GM18507 (cell line): ENCODE results near the gene ITPK1.

Source experiments
- DNase-seq: peaks from one replicate; pipeline ENCODE4 v3.0.0; 2011; ENCODE audit warnings: low read depth; ENCODE audit not compliant: insufficient read length; ENCODE audit errors: extremely low spot score
- FAIRE-seq: peaks from 2 replicates; lab custom pipeline; 2011; peaks lifted over from hg19 to GRCh38; lab: Jason Lieb, UNC

Gene ITPK1

DNA sequence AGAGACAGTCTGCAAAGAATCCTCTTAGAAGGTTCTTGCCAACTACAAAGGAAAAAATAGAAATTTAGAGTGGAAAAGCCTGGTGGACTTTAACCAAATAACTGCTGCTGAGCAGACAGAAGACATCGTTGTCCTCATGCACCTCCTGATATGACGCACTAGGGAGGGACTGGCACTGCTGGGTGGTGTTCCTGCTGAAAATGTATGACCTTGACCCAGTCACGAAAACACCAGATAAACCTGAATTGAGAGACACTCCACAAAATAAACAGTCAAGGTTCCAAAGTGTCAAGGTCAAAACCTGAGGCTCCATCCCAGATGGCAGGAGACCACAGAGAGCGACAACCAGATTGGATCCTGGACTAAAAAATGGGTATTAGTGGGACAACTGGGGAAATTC, 130.8 kb downstream of the ITPK1 start:
- FAIRE-seq, result no peak

DNA sequence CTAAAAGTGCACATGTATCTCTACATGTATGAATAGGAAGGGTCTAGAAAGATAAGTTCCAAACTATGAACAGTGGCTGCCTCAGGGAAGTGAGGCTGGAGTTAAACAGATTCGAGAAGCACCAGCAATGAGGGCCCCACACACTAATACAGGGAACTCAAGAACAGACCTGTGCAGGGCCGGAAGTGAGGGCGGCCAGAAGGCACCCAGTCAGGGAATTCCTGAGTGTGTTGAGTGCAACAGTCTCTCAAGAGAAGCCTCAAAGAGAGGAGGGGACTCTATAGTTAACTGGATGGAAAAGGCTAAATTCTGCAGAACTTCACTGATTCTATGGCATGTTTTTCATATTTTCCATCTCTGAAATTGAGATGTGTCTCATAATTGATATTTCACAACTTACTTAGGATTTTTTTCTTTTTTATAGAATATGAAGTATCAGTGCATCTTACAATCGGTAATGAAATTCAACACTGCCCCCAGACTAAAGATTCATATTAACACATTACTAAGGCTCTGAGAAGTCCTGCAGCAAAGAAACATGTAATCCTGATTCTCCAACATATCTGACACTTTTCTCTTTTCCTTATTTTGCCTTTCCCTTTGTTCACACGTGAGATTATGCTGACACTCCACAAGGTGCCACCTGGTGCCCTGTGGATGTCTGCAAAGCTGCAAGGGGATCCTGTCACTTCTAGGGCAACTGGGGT, 131.5 kb downstream of the ITPK1 start:
- DNase-seq, result no peak
- FAIRE-seq, result no peak

More for the DNA sequence above, 130.8 kb downstream of the ITPK1 start:
- no peak for DNase-seq

DNA sequence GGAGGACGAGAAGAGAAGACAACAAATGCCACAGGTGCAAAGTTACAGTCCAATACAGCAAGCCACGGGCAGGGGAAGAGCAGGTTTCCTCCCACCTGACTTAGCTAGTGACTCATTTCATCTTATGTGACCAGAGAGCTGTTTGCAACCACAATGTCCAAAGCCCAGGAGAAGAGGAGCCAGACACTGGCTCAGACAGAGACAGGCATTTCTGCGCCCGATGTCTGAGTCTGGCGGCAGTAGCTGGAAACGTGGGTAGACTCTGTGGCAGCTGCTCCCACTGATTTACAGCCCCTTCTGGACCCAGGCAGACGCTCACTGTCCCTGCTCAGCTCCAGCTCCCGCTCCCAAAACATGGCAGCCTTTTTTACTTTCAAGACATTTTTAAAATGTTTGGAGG, 132.8 kb downstream of the ITPK1 start:
- FAIRE-seq, result no peak
- DNase-seq, result no peak

- no peak for FAIRE-seq
- no peak for DNase-seq
Measured at GRCh38 chr14:92981726-92982125, 134.0 kb downstream of the ITPK1 start.

DNA sequence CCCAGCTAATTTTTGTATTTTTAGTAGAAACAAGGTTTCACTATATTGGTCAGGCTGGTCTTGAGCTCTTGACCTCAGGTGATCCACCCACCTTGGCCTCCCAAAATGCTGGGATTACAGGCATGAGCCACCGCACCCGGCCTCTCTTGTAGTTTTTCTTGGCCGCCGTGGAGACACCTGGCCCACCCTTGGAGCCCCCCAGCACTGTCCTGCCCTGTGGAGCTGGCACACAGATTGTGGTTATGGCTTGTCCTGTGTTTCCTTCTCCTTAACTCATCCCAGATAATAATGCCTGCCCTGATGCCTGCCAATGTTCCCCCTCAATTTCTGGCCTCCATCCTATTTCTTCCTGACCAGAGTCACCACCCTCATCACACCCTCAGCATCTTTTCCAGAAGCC, 134.9 kb downstream of the ITPK1 start:
- DNase-seq (no peak), FAIRE-seq (no peak)

DNA sequence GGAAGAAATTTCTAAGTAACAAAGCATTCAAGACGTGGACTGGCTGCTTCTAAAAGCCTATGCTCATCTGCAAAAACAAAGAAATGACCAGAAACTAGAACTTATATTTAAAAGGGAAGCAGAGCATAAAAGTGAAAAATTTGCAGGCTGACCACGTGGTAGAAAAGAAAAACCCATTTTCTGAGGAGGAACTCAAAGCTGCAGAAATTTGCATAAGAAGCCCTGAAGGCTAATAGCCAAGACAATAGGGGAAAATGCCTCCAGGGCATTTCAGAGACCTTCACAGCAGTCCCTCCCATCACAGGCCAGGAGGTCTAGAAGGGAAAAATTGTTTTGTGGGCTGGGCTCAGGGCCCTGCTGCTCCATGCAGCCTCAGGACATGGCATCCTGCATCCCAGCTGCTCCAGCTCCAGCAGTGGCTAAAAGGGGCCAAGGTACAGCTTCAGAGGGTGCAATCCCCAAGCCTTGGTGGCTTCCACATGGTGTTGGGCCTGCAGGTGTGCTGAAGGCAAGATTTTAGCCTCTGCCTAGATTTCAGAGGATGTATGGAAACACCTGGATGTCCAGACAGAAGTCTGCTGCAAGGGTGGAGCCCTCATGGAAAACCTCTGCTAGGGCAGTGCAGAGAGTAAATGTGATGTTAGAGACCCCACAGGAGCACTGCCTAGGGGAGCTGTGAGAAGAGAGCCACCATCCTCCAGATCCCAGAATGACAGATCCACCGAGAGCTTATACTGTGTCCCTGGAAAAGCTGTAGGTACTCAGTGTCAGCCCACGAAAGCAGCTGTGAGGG, 137.3 kb downstream of the ITPK1 start:
- no peak for DNase-seq
- FAIRE-seq, result no peak

DNA sequence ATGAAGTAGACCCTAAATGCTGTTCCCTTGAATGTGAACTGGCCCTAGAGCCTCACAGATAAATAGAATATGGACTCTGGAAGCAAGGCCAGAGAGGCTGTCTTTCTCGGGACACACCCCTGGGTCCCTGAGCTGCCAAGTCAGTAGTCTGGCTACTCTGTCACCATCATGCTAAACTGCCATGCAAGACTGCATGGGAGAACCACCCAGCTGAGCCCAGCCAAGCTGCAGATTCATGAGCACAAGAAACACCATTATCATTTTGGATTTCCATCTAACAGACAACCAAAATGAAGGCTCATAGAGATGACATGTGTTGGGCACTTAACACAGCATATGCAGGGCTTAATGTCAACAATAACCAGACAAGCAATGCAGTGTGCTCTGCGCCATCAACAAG, 139.5 kb downstream of the ITPK1 start:
- no peak for FAIRE-seq
- DNase-seq, result no peak

- FAIRE-seq, result no peak
- DNase-seq, result no peak
Measured at GRCh38 chr14:92974541-92975345, 141.0 kb downstream of the ITPK1 start.

DNA sequence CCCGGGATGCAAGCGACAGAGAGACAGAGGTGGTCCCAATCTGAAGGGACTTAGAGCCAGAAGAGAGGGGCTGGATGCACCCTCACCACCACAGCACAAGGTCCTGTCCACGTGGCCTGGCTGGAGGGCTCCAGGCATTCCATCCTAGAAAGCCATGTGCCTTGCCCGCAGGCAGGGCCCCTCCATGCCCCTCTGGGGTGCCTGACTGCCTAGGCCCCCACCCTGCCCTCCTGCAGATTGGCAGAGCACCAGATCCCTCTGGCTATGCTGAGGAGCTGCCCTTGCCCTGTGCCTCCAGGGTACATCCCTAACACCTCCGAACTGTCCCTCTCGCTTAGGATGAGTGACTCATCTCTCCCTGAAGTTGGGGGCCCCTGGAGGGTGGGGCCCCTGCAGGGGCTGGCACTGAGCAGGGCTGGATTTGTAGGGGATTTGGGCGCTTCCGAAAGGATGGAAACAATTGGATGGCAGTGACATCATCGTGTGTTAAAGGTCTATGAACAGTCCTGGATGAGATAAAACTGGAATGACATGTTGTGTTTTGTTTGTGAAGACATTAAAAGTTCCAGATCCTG, 141.8 kb downstream of the ITPK1 start:
- DNase-seq (no peak), FAIRE-seq (no peak)

- no peak for FAIRE-seq
- DNase-seq, result no peak
Measured at GRCh38 chr14:92973261-92973797, 142.4 kb downstream of the ITPK1 start.

GRCh38 chr14:92971601-92972180, 144.0 kb downstream of the ITPK1 start:
- FAIRE-seq (no peak), DNase-seq (no peak)

DNA sequence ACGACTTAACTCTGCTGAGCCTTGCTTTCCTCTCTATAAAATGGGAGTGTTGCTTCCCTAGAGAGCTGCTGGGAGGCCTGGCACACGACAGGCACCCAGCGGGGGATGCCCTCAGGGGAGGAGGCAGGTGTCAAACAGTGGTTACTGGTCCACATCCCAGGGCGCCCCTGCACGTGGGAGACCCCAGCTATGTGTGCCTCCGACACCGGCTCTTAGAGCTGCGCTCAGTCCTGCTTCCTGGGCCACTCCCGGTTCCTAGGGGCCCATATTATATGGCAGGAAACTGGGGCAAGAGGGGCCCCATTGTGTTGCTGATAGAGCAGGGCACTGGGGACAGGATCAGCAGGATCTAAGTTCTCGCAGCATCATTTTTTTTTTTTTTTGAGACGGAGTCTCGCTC, 145.5 kb downstream of the ITPK1 start:
- FAIRE-seq (no peak), DNase-seq (no peak)

DNA sequence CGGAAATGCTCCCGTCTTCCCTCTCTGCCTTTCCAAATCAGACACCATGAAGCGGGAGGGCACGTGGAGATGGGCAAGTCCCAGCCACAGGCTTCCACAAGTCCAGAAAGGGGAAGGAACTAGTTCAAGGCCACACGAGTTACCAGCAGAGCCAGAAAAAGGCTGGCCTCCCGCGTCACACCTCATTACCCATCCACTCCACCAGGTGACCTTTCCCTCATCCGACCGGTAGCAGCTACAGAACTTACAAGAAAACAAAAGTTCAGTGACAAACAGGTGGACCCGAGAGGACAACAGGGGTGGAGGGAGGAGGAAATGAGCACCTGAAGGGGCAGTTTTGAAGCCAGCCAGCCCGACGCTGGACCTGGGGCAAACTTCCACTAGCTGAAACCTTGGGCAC, 145.9 kb downstream of the ITPK1 start:
- no peak for FAIRE-seq
- no peak for DNase-seq

GRCh38 chr14:92969430-92969829, 146.3 kb downstream of the ITPK1 start:
- no peak for FAIRE-seq
- DNase-seq, result no peak

GRCh38 chr14:92968291-92969020, 147.3 kb downstream of the ITPK1 start:
- no peak for FAIRE-seq
- DNase-seq, result no peak

DNA sequence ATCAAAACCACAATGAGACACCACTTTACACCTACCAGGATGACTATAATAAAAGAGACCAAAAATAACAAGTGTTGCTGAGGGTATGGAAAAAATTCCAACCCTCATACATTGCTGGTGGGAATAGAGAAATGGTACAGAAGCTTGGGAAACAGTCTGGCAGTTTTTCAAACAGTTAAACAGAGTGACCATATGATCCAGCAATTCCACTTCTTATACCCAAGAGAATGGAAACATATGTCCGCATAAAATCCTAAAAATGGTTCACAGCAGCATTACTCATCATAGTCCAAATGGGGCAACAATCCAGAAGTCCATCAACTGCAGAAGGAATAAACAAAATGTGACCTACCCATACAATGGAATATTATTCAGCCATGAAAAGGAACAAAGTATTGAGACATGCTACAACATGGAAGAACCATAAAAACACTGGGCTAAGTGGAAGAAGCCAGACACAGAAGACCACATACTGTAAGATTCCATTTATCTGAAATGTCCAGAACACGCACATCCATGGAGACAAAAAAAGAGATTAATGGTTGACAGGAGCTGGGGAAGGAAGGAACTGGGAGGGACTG, 148.3 kb downstream of the ITPK1 start:
- DNase-seq, result no peak
- FAIRE-seq, result no peak

- DNase-seq, result no peak
- FAIRE-seq, result no peak
Measured at GRCh38 chr14:92965281-92965680, 150.4 kb downstream of the ITPK1 start.
